Osteocyte (in vitro differentiated cells): ENCODE measurements around the gene BDH1. TPM values are rescaled to one million over a fixed set of nuclear protein-coding genes. Genes with fewer than 3 reads are reported as not detected.
"Not testable (repeated sequence)": the region's sequence is repeated elsewhere in the genome, so short reads cannot be mapped to it uniquely, and the experiment has no call there.

Experiments used
- DNase-seq: peaks from one replicate; pipeline ENCODE4 v3.0.0; 2021; ENCODE audit warnings: mixed read lengths; ENCODE audit not compliant: unreplicated experiment; ENCODE audit errors: extremely low spot score
- H3K27ac Mint-ChIP-seq: one replicate; pipeline ENCODE4 v1.8.0; 2021; ENCODE audit warnings: mild to moderate bottlenecking, mixed read lengths; ENCODE audit not compliant: unreplicated experiment
- H3K27me3 Mint-ChIP-seq: one replicate; pipeline ENCODE4 v1.8.0; 2021; ENCODE audit warnings: mixed read lengths; ENCODE audit not compliant: unreplicated experiment
- H3K36me3 Mint-ChIP-seq: one replicate; pipeline ENCODE4 v1.8.0; 2021; ENCODE audit warnings: mixed read lengths; ENCODE audit not compliant: unreplicated experiment
- H3K4me1 Mint-ChIP-seq: one replicate; pipeline ENCODE4 v1.8.0; 2021; ENCODE audit warnings: mixed read lengths; ENCODE audit not compliant: unreplicated experiment
- H3K4me3 Mint-ChIP-seq: one replicate; pipeline ENCODE4 v1.8.0; 2021; ENCODE audit warnings: mild to moderate bottlenecking, moderate library complexity, mixed read lengths; ENCODE audit not compliant: unreplicated experiment
- H3K9me3 Mint-ChIP-seq: one replicate; pipeline ENCODE4 v1.8.0; 2021; ENCODE audit warnings: mixed read lengths; ENCODE audit not compliant: unreplicated experiment
- total RNA-seq: library from RNA; stranded (reverse); gene quantifications from 2 replicates; pipeline ENCODE4 v1.2.1, GENCODE V29; 2021
- TF ChIP-seq, protein P1 (sequence below): fragments of 200-600 bp; sonication (generic); IDR thresholded peaks from 2 replicates; pipeline ENCODE4 v1.5.0; 2021; ENCODE audit warnings: antibody characterized with exemption, mild to moderate bottlenecking, moderate library complexity

The BDH1 gene
- total RNA-seq, 1 donor from 2014 or later, result 12.1 TPM

DNA sequence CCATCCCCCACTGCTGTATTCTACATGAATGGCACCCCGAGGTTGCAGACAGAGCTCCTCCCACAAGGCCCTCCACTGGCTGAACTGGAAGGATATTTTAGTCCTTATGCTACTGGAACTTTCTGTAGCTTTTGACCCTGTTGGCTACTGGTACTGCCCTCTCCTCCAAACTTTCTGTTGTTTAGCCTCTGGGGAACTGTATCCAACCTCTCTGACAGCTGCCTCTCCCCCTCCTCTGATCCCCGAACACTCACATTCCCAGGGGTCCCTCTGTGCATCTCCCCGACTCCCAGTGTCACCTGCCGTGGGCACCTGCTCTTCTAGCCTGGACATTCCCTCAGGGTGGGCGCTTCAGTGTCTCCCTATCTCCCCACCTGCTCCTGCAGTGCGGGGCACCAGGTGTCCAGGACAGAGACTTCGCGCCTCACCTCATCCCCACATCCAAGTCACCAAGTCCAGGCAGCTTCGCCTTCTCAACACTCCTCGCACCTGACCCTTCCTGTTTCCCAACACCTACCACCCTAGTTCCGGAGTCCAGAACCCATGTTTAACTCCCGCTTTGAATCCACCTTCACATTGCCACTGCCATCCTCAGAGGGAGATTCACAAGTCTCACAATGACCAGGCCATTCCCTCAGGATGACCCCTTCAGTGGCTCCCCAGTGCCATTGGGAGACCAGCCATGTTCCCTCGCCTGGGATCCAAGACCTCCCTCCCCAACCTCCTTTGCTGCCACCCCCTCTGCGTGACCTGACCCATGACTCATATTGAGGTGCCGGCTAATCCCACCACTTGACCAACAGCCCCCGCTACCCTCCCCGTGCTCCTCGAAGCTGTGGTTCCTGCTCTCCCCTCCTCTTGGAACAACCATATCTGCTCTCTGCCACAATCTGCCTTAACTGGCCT, 34.2 kb downstream of the BDH1 start:
- H3K27ac Mint-ChIP-seq, result peak overlapping the region; percentile 56
- H3K27me3 Mint-ChIP-seq, result no peaks in the 10 kb centered on the region
- peaks cover 36% of the 10 kb centered on the region for H3K4me1 Mint-ChIP-seq
- H3K4me3 Mint-ChIP-seq, result no peak overlapping the region
- TF ChIP-seq, protein P1, sequence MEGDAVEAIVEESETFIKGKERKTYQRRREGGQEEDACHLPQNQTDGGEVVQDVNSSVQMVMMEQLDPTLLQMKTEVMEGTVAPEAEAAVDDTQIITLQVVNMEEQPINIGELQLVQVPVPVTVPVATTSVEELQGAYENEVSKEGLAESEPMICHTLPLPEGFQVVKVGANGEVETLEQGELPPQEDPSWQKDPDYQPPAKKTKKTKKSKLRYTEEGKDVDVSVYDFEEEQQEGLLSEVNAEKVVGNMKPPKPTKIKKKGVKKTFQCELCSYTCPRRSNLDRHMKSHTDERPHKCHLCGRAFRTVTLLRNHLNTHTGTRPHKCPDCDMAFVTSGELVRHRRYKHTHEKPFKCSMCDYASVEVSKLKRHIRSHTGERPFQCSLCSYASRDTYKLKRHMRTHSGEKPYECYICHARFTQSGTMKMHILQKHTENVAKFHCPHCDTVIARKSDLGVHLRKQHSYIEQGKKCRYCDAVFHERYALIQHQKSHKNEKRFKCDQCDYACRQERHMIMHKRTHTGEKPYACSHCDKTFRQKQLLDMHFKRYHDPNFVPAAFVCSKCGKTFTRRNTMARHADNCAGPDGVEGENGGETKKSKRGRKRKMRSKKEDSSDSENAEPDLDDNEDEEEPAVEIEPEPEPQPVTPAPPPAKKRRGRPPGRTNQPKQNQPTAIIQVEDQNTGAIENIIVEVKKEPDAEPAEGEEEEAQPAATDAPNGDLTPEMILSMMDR, result no peak
- H3K9me3 Mint-ChIP-seq, result no peaks in the 10 kb centered on the region
- no peak for DNase-seq
- H3K36me3 Mint-ChIP-seq, result no peaks in the 10 kb centered on the region

DNA sequence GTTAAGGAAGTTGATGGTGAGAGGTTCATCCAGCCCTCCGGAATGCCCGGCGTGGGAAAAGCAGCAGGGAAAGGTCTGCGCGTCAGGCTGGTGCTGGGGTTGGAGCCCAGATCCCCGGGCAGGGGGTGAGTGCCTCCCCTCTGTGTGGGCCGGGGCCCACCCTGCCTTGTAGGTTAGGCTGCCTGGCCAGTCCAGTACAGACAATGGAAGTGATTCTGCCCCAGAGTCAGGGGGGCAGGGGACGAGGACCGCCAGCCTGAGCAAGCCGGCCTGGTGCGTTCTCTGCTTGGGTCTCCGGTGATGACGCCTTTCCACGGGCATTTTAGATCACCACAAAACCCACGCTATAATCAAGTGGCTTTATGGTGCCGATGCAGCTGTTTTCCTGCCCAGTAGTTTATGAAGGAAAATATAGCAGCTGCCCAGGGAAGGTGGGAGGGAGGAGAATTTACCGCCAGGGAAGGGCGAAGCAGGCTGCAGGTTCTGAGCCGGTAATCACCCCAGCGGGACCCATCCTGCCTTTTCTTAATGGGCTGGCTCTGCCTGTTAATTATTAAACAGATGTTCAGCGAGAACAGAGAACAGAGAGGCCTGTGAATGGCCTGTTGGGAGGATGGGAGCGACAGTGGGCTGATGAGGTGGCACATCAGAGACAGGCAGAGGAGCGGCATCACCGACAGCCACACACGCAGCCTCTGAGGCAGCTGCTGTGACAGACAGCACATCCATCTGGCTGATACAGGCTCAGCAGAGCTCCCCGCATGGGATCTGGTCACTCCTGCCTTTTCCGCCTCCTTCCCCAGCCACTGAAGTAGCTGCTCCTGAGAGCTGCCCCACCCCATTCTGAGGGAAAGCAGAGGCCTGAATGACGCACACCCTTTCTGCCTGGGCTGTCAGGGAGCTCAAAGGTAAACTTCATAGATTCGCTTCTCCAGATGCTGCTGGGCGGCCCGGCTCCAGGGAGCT, 35.2 kb downstream of the BDH1 start:
- Mint-ChIP-seq H3K27me3 (no peaks in the 10 kb centered on the region), H3K27ac (peak overlapping the region; percentile 56), H3K36me3 (no peaks in the 10 kb centered on the region), H3K4me3 (no peak overlapping the region), H3K4me1 (peaks cover 41% of the 10 kb centered on the region), H3K9me3 (no peaks in the 10 kb centered on the region)
- no peak for DNase-seq
- TF ChIP-seq, protein P1, result no peak

DNA sequence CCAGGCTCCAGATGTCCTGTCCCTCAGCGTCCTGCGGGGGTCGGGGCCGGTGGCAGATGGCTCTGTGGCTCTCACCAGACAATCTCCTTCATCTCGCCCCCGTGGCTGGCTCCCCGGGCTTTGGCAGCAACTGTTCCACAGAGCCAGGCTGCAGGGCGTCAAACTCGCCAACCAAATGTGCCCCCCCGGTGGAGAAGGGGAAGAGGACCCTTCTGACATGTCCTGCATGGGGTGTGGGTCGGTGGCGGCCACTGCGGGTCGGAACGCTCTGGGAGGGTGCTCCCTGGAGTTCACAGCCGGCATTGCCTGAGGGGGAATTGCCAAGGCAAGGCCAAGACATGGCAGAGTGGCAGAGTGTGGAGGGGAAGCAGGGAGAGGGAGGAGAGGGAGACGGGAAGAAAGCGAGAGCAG, 36.0 kb downstream of the BDH1 start:
- peaks cover 41% of the 10 kb centered on the region for H3K4me1 Mint-ChIP-seq
- no peaks in the 10 kb centered on the region for H3K27me3 Mint-ChIP-seq
- H3K4me3 Mint-ChIP-seq, result no peak overlapping the region
- H3K36me3 Mint-ChIP-seq, result no peaks in the 10 kb centered on the region
- H3K9me3 Mint-ChIP-seq, result no peaks in the 10 kb centered on the region
- TF ChIP-seq, protein P1, result no peak
- H3K27ac Mint-ChIP-seq, result no peak overlapping the region
- no peak for DNase-seq

DNA sequence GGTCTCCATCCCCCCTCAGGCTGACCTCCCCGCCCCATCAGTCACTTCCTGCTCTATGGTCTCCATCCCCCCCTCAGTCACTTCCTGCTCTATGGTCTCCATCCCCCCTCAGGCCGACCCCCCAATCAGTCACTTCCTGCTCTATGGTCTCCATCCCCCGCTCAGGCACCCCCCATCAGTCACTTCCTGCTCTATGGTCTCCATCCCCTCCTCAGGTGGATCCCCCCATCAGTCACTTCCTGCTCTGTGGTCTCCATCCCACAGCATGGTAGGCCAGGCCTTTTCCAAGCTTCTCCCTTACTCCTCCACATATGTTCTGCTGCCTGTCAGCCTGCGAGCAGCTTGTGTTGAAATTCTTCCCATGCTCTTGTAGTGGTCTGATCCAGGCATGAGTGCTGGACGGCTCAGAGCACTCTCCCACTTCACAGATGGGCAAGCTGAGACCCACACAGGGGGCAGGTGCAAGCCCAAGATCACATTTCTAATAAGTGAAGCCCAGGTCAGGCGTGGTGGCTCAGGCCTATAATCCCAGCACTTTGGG, 36.8 kb downstream of the BDH1 start:
- TF ChIP-seq, protein P1, result no peak
- DNase-seq, result no peak

DNA sequence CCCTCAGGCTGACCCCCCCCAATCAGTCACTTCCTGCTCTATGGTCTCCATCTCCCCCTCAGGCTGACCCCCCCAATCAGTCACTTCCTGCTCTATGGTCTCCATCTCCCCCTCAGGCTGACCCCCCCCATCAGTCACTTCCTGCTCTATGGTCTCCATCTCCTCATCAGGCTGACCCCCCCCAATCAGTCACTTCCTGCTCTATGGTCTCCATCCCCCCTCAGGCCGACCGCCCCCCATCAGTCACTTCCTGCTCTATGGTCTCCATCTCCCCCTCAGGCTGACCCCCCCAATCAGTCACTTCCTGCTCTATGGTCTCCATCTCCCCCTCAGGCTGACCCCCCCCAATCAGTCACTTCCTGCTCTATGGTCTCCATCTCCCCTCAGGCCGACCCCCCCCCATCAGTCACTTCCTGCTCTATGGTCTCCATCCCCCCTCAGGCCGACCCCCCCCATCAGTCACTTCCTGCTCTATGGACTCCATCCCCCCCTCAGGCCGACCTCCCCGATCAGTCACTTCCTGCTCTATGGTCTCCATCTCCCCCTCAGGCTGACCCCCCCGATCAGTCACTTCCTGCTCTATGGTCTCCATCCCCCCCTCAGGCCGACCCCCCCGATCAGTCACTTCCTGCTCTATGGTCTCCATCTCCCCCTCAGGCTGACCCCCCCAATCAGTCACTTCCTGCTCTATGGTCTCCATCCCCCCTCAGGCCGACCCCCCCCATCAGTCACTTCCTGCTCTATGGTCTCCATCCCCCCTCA, 37.7 kb downstream of the BDH1 start:
- H3K36me3 Mint-ChIP-seq, DNase-seq, H3K4me3 Mint-ChIP-seq, H3K27me3 Mint-ChIP-seq, H3K9me3 Mint-ChIP-seq, H3K27ac Mint-ChIP-seq: not testable (repeated sequence)
- peaks cover 41% of the 10 kb centered on the region for H3K4me1 Mint-ChIP-seq

More for the DNA sequence above, 36.8 kb downstream of the BDH1 start:
- Mint-ChIP-seq H3K27me3 (no peaks in the 10 kb centered on the region), H3K9me3 (no peaks in the 10 kb centered on the region), H3K27ac (no peak overlapping the region), H3K4me1 (peaks cover 41% of the 10 kb centered on the region), H3K36me3 (no peaks in the 10 kb centered on the region), H3K4me3 (no peak overlapping the region)

DNA sequence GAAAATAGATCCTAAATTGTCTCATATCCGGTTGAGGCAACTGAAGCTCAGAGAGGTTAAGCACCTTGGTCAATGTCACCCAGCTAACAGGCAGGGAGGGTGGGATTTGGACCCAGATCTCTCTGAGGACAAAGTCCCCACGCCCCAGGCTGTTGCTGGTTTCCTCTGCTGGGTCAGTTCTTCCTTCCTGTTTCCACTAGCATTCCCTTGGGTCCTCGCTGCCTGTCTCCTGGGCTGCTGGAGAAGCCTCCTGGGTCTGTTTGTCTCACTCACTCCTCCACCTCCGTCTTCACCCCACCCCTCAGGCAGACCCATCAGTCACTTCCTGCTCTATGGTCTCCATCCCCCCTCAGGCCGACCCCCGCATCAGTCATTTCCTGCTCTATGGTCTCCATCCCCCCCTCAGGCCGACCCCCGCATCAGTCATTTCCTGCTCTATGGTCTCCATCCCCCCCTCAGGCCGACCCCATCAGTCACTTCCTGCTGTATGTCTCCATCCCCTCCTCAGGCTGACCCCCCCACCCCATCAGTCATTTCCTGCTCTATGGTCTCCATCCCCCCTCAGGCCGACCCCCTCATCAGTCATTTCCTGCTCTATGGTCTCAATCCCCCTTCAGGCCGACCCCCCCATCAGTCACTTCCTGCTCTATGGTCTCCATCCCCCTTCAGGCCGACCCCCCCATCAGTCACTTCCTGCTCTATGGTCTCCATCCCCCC, 38.7 kb downstream of the BDH1 start:
- H3K36me3 Mint-ChIP-seq, H3K27me3 Mint-ChIP-seq, DNase-seq, H3K9me3 Mint-ChIP-seq, H3K4me3 Mint-ChIP-seq: not testable (repeated sequence)
- Mint-ChIP-seq H3K27ac (peak overlapping the region; percentile 55), H3K4me1 (peaks cover 31% of the 10 kb centered on the region)
